CD4-positive, alpha-beta T cell treated with Interleukin-6 for 4 hours (primary cell): ENCODE data around the gene LSP1.

Source experiments
- DNase-seq: peaks from one replicate; pipeline ENCODE4 v3.0.0-alpha.2; 2020; ENCODE audit warnings: mixed read lengths

LSP1 gene

GRCh38 chr11:1838077-1838425 lies 14.8 kb upstream of the LSP1 start:
- DNase-seq, result no peak

GRCh38 chr11:1838426-1839144 lies 14.3 kb upstream of the LSP1 start, which contains the start of gene TNNI2:
Gene TNNI2, plus strand, starts transcription at chr11:1838981. Its CDS starts 716 bp downstream, at chr11:1839697.
- no peak for DNase-seq

- no peak for DNase-seq
These were observed 13.5 kb upstream of the LSP1 start for GRCh38 chr11:1839204-1839923.

- DNase-seq, result no peak
These were observed 12.7 kb upstream of the LSP1 start for GRCh38 chr11:1839924-1840779.

GRCh38 chr11:1840780-1841480 lies 12.0 kb upstream of the LSP1 start:
- no peak for DNase-seq

GRCh38 chr11:1841511-1842148 lies 11.3 kb upstream of the LSP1 start:
- no peak for DNase-seq

- no peak for DNase-seq
These were observed 10.5 kb upstream of the LSP1 start for GRCh38 chr11:1842149-1843097.

GRCh38 chr11:1843098-1843473 lies 9.8 kb upstream of the LSP1 start:
- DNase-seq, result no peak

GRCh38 chr11:1843796-1844195 lies 9.1 kb upstream of the LSP1 start:
- no peak for DNase-seq

GRCh38 chr11:1844221-1845094 lies 8.4 kb upstream of the LSP1 start:
- peak; percentile 67 for DNase-seq

GRCh38 chr11:1845095-1845429 lies 7.8 kb upstream of the LSP1 start:
- no peak for DNase-seq

GRCh38 chr11:1845561-1846452 lies 7.1 kb upstream of the LSP1 start:
- peak; percentile 37 for DNase-seq

GRCh38 chr11:1846453-1846932 lies 6.4 kb upstream of the LSP1 start:
- DNase-seq, result no peak

- no peak for DNase-seq
These were observed 5.7 kb upstream of the LSP1 start for GRCh38 chr11:1847006-1847735.

GRCh38 chr11:1847926-1848639 lies 4.8 kb upstream of the LSP1 start:
- DNase-seq, result no peak

GRCh38 chr11:1848640-1849430 lies 4.0 kb upstream of the LSP1 start:
- DNase-seq, result no peak
